NCI-H2107 treated with DMSO at 0.1 percent for 48 hours (cell line): ENCODE data around the gene LYPD6B.

Experiments
- DNase-seq: peaks from one replicate; lab custom pipeline; 2025; ENCODE audit not compliant: unreplicated experiment; lab: John Stamatoyannopoulos, UW

Gene LYPD6B

GRCh38 chr2:149039213-149039724, 770 bp downstream of the LYPD6B start:
- DNase-seq = no peak

DNA sequence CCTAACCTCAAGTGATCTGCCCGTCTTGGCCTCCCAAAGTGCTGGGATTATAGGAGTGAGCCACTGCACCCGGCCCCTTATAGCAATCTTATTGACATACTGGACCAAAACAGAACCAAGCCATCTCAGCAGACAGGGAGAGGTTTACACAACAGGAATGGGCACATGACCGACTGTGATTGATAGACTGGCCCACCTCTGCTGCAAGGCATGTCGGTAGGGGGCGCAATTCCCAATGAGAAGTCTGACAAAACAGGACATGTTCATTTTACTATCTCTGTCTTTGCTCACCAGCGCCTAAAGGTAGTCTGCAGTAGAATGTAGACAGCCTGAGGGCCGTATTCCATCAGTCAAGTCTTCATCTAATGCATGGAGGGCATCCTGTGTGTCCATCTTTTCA, 2.0 kb downstream of the LYPD6B start:
- no peak for DNase-seq

GRCh38 chr2:149041482-149041881, 3.0 kb downstream of the LYPD6B start:
- no peak for DNase-seq

DNA sequence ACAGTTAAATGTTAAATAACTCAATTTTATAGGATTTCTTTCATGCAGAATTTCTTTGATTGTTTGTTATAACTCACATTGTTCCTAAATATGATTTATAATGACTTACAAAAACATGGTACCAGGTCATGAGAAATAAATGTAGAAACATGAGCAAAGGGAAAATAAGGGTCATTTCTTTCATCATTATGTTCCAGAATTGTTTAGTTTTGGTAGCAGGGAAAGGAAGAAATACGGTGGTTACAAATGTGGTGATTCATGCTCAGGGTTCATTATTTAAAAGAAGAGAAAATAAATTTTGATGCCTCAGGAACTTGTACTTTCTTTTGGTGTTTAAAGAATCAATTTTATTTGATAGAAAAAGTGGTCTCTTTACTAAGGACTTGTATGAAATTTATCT, 4.4 kb downstream of the LYPD6B start:
- DNase-seq = no peak

- no peak for DNase-seq
Observed at GRCh38 chr2:149044500-149044899, 6.0 kb downstream of the LYPD6B start.

DNA sequence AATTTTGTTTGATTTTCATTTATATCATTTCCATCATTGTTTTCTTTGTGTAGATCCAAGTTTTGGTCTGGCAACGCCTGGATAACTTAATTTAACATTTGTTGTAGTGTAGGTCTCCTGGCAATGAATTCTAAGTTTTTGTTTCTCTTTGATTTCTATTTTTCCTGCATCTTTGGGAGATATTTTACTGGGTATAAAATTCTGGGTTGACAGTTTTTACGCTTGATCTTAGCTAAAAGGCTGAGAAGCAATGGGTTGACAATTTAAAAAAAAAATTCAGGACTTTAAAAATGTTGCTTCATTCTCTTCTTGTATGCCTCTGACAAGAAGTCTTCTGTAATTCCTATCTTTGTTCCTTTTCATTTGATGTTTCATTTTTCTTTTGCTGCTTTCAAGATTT, 8.6 kb downstream of the LYPD6B start:
- no peak for DNase-seq

- no peak for DNase-seq
Observed at GRCh38 chr2:149049142-149049541, 10.6 kb downstream of the LYPD6B start.

DNA sequence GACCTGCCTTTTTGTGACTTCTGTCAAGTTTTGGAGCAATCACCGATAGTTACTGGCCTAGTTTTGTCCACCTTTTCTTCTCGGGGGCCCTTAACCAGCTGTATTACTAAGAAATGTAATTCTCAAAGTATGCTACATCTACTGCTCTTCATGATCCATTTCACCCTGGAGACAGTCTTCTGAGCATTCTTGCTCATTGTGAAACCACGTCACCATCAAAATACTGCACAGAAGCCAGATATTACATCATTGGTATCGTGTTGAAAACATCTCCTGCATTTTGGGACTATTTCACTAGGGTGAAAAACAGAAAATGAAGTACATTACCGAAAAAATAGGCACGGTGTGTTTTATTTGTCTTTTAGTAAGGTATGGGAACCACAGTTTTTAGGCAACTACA, 11.7 kb downstream of the LYPD6B start:
- no peak for DNase-seq

DNA sequence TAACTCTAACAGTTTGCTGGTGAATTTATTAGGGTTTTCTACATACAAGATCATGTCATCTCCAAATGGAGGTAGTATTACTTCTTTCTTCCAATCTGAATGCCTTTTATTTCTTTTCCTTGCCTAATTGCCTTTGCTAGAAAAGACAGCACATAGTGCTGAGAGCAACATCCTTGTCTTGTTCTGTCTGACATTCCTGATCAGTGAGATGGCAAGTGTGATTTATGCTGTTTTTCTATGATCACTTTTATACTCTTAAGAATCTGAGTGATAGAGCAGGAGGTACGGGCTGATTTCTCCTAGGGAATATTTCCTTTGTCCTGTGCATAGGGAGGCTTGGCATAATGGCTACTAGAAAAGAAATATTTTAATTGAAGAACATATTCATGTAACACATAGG, 17.3 kb downstream of the LYPD6B start:
- no peak for DNase-seq

DNA sequence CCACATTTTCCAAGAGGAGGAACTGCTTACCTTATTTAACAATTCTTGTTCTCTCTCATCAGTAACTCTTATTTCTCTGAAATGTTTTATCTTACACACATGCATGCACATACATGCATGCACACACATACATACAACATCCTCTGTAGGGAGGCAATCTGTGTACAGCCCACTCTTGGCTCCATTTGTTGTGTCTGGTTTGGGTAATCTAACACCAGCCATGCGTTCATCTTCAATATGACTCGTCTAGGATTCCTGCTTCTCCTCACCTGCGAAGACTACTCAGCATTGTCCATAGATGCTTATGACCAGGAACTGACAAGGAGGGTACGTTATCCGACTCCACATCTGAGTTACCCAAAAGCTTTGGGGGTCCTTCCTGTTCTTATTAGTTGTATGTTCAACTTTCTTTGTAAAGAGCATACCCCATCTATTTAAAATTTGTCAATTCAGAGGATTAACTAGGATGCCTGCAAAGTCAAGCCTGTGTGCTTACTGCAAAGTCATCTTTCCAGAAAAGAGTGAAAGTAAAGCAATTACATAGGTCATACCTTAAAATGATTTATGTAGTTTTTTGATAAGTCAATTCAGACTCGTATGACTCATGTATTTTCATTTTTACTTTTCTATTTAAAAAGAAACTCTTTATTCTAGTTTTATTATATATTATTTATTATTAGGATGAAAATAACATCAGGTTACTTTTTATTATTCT, 18.2 kb downstream of the LYPD6B start:
- no peak for DNase-seq

GRCh38 chr2:149057401-149057800, 18.9 kb downstream of the LYPD6B start:
- DNase-seq = no peak

DNA sequence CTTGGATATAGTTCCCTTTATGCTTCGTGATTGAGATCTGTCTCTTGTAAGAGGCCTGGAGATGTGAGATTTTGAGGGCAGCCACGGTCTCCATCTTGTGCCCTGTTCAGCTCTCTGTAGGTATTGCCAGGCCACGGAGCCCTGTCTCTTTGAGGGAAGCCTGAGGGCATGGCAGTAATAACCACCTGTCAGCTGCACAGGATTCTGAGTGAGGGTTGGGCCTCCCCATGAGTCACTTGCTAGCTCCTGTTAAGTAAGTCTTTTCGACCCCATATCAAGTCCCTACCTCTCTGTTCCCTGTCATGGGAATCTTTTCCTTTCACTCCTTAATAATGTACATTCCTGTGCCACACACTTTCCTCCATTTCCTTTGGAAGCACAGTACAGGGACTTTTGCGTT, 20.4 kb downstream of the LYPD6B start:
- DNase-seq = no peak

GRCh38 chr2:149059822-149060221, 21.3 kb downstream of the LYPD6B start:
- no peak for DNase-seq

GRCh38 chr2:149061133-149061745, 22.7 kb downstream of the LYPD6B start:
- DNase-seq = no peak

GRCh38 chr2:149062531-149062930, 24.0 kb downstream of the LYPD6B start:
- no peak for DNase-seq

- DNase-seq = no peak
Observed at GRCh38 chr2:149063177-149063576, 24.7 kb downstream of the LYPD6B start.

DNA sequence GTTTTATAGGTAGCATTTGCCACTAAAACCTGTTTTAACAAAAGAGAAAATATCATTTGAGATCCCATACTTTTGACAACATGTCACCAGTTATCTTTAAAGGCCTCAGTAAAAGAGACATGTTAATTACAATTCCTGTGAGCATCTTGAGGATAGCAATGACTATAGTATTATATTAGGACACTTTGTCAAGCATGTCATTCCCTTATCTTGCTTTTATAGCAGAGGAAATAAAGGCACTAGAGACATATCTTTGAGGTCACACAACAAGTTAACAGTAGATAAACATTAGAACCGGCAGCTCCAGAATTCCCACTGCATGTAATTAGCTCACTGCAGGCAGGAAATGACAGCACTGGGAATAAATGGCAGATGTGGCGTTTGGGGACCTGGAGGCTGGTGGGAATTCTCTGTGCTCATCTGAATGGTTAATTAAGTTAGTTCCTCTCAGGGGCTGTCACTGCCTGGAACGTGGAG, 25.9 kb downstream of the LYPD6B start:
- DNase-seq = no peak

DNA sequence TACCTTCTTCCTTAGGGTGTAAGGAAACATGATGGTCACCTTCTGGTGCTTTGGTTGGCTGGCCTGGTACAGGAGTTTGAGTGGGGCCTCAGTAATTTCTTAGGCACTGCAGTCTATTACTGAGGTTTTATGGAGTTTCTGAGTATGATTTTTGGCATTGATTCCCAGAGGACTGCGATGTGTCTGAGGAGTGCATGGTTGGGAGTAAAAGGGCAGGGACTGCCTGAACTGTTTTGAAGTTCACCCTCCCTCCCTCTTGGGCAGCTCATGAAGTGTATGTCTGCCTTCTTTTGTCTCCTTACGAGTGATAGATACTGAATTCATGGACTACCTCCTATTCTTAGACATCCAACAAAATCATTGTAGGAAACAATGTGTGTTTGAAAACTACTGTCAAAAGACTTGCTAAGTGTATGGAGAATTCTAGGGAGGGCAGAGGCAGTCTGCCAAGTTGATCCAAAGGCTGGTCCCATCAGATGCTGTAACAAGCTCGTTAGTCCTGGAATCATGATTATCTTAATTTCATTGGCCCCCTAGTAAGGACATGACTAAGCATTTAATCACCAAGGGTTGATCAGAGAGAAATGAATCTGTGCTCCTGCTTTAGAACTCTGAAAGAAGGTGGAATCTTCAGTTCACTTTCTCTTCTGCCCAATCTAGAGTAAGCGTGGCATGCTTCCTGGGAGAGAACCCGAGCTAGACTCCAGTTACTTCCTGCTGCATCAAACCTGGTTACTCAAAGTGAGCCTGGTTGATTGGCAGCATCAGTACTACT, 26.5 kb downstream of the LYPD6B start:
- no peak for DNase-seq

DNA sequence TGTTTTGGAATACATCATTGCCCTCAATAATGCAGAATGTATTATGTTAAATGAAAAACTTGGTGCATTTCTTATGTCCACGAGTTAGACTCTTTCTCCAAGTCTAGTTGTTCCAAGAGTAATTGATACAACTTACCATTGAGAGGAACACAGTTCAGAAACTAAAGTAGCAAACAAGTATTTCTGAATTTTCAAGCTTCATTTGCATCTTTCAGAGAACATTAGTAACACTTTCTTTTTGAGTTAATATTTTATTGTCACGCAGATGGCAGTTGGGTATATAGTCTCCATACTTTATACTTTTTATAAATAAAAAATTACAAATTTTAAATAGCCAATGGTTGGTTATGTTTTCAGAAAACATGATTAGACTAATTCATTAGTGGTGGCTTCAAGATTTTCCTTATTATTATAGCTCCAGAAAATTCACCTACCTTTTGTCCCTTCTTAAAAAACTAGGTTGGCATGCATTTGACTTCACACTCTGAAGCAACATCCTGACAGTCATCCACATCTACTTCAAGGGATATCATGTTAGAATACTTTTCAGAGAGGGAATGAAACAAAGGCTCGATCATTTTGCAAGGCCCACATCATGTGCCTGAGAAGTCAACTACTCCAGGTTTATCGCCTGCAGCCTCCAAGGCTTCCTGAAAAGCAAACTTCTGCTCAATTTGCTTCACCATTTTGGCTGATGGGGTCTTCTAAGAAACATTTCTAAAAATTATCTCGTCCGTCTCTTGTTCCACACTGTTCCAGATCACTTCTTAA, 29.9 kb downstream of the LYPD6B start:
- no peak for DNase-seq

DNA sequence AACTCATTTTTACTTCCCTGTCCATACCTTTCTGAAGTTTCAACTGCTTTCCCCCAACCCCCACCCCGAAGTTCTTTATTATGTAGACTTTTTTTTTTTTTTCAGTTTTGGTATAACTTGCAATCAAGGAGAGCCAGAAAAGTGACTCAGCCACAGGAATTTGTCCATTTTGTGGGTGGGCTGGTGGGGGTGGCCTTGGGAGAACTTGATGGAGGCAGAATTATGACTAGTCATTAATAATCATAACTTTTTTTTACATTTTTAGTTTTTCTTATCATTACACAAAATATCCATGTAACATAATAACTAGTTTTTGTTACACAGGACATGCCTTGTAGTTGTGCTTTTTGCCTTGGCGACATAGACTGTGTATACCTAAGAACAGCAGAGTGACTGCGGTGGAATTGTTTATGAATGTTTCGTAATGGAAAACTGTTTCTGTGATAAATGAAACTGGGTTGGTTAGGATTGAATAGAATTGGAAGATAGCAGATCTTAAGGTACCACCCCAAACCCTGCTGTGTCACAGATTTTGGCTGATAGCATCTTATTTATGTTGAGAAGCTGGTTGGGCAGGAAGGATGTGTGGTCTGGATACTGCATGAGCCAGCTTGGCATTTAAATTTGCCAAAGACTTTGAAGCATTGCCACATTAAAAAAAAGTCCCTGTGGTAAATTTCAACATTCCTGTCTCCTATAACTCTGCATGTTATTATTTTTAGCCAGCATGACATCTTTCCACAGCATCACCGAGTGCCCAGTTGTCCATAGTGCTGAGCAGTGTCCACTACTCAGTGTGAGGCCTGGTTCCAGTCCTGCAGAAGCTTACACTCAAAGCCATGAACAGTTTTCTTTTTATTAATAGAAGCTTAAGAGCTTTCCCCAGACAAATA, 30.7 kb downstream of the LYPD6B start:
- DNase-seq = no peak
